Hypothalamus (tissue), 51 donors: Measurements from ENCODE around the gene CLSTN2.

Experiments
- DNase-seq, 51 donors: peaks; one replicate each; lab custom pipeline; 2025; lab: John Stamatoyannopoulos, UW

CLSTN2 gene

GRCh38 chr3:139994891-139995290, 59.9 kb downstream of the CLSTN2 start:
- no peak for DNase-seq

GRCh38 chr3:140004271-140004670, 69.3 kb downstream of the CLSTN2 start:
- no peak for DNase-seq

DNA sequence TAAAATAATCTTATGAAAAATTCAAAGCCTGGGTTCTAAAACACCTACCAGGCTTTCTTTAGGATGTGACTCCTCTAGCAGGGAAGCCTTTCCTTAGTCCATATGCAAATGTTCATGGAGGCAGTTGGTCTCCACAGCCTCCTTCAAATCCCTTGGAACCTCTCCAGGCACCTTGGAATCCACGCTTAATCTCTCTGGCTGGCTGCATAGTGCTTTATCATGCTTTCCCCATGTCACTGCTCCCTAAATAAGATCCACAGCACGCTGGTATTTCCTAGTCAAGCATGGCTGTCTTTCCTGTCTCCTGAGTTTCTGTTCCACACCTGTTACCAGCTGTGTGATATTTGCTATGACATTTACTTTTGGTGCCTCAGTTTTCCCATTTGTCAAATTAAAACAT, 71.3 kb downstream of the CLSTN2 start:
- no peak for DNase-seq

- DNase-seq: no peak
These were observed 72.1 kb downstream of the CLSTN2 start for GRCh38 chr3:140007081-140007480.

- peak in 15 of 51 donors; percentile 4 to 52 (median 25) for DNase-seq
These were observed 73.2 kb downstream of the CLSTN2 start for GRCh38 chr3:140007911-140008869.

GRCh38 chr3:140010391-140010790, 75.4 kb downstream of the CLSTN2 start:
- no peak for DNase-seq

GRCh38 chr3:140011086-140011485, 76.1 kb downstream of the CLSTN2 start:
- no peak for DNase-seq

GRCh38 chr3:140011611-140012277, 76.8 kb downstream of the CLSTN2 start:
- no peak for DNase-seq

DNA sequence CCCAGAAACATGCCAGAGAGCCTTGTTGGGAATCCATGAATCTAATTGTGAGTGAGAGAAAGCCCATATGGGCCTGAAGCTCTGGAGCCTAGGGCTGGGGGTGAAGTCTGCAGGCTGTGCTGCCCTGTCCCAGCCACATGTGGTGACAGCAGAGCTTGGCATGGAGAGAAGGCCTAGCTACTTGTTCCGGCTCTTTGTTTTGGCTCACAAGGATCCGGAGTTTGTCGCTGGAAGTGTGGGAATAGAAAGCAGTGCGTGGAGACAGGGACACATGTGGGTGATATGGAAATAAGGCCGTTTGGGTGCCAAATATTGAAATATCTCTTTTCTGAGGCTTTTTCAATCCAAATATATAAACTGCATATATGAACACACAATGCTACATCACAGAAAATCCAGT, 78.2 kb downstream of the CLSTN2 start:
- DNase-seq: no peak

DNA sequence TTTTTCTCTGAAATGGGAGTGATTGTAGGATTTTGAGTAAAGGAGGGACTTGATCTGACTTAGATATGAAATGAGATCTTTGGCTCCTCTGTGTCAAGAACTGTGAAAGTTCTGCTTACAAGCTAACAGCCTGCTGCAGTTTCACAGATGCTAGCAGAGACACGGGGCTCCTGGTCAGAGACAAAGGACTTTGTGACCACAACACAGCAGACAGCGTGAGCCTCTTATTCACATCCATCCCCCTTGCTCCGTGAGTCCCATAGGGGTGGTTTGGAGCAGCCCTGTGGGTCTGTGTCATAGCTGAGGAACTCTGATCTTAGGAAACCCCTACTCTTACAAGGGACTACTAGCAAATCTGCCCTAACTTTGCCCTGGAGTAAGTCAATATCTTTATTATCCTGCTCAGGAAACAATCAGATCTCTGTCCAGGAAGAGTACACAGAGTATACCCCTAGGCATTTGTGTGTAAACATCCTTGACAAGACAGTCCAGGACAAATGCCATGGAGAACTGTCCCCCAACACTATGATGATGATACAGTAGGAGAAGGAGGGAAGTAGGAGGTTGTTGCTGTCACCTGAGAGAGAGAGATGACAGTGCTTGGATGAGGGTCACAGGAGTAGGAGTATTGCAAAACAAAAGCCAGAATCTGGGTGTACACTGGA, 80.0 kb downstream of the CLSTN2 start:
- no peak for DNase-seq

GRCh38 chr3:140015741-140016140, 80.8 kb downstream of the CLSTN2 start:
- DNase-seq: no peak

GRCh38 chr3:140018556-140018955, 83.6 kb downstream of the CLSTN2 start:
- no peak for DNase-seq

GRCh38 chr3:140019946-140020345, 85.0 kb downstream of the CLSTN2 start:
- DNase-seq: no peak

GRCh38 chr3:140020541-140020940, 85.6 kb downstream of the CLSTN2 start:
- DNase-seq: no peak

DNA sequence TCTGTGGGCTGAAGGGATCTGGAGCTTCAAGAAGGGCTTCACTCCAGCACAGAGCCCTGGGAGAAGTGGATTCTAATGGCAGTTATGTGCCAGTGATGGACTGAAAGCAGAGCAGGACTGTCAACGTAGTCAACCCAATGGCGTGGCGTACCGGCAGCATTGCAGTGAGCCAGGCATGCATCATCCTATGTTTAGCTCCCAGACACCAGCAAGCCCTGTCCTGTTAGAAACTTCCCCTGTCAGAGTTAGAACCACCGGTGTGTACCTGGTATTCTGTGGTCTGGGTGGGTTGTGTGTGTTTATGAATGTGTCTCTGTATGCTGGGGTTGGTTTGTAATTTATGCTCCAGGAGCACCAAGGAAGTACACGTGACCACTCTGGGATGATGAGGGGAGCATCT, 86.3 kb downstream of the CLSTN2 start:
- no peak for DNase-seq

DNA sequence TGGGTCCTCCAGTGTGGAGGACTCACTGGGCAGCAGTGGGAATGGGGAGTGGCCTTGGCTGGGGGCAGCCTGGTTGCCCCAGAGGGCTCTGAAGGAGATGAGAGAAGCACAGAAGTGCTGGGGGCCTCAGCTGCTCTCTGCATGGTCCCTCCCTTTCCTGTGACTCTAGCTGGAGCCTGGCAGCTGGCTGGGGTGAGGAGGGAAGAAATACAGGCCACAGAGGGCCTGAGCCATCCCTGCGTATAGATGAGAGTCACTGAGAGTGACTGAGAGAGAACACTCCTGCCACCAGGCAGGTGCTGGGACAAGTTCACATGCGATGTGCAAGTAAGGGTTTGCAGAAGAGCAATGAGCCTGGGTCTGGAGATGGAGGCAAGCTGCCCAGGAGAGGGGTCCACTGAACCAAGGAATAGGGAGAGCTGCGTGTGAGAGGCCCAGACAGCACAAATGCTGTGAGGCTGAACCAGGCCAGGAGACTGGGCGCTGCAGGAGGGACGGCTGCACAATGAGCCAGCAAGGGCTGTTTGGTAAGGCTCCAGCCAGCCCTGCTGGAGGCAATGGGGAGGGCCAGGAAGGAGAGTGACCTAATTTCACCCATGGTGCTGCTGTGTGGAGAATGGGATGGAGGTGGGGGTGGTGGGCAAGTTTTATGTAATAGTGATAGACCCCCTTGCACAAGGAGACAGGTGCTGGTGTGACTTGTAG, 87.2 kb downstream of the CLSTN2 start:
- DNase-seq: peak in 32 of 51 donors; percentile 7 to 65 (median 32)

GRCh38 chr3:140023616-140024530, 88.9 kb downstream of the CLSTN2 start:
- DNase-seq: peak in 39 of 51 donors; percentile 8 to 87 (median 55)

- DNase-seq: no peak
These were observed 96.2 kb downstream of the CLSTN2 start for GRCh38 chr3:140031170-140031569.

DNA sequence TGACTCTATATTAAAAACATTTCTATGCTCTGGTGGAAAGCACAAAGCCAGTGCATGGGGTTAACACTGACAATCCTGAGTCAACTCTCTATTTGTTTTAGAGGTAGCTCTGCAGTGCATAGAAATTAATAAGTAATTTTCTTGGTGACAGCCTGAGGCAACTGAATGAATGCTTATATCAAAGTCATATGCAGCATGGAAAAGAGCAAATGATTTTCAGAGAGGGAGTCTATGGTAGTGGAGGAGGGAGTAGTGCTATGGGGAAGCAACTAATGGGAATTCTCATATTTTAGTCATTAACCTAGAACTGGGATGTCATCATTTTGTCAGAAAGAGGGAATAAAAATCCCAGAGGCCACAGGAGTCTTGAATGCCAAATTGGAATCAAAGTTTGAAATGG, 99.1 kb downstream of the CLSTN2 start:
- no peak for DNase-seq

DNA sequence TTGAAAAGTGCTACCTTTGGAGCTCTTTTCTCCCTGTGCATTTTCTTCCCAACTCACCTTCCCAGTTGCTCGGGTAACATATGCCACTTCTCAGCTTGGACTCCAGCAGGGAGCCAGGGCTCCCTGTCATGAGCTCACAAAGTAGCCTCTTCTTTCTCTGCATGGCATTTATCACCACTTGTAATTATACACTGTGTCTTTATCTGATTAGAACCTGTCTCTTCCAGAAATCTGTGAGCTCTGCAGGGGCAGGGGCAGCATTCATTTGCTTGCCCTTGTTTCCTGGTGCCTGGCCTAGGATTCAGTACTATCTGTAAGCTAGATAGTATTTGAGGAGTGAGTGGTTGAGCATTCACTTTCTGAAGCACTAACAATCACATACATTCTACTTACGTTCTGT, 100.9 kb downstream of the CLSTN2 start:
- no peak for DNase-seq
